Neuronal stem cell (in vitro differentiated cells): ENCODE data around the gene IQCB1.

ENCODE experiments used
- DNase-seq: peaks from one replicate; pipeline ENCODE4 v3.0.0-alpha.2; 2013; ENCODE audit warnings: low spot score
- H2AFZ ChIP-seq: one replicate; pipeline ENCODE4 v1.6.1; 2013; ENCODE audit warnings: mild to moderate bottlenecking, low read length, inconsistent platforms
- H2AK5ac ChIP-seq: 2 replicates; pipeline ENCODE4 v1.6.1; 2013; ENCODE audit warnings: low read depth, mild to moderate bottlenecking, inconsistent platforms, low read length, moderate library complexity, mixed read lengths
- H2BK120ac ChIP-seq: 2 replicates; pipeline ENCODE4 v1.6.1; 2013; ENCODE audit warnings: low read depth, mild to moderate bottlenecking, inconsistent platforms, low read length, moderate library complexity, mixed read lengths
- H2BK12ac ChIP-seq: one replicate; pipeline ENCODE4 v1.6.1; 2013; ENCODE audit warnings: low read length, inconsistent platforms
- H2BK15ac ChIP-seq: 2 replicates; pipeline ENCODE4 v1.6.1; 2013; ENCODE audit warnings: mild to moderate bottlenecking, low read length, inconsistent platforms, mixed read lengths
- H2BK5ac ChIP-seq: one replicate; pipeline ENCODE4 v1.6.1; 2013; ENCODE audit warnings: inconsistent platforms, mild to moderate bottlenecking, low read length, moderate library complexity
- H3K14ac ChIP-seq: one replicate; pipeline ENCODE4 v1.6.1; 2013; ENCODE audit warnings: low read length, inconsistent platforms
- H3K18ac ChIP-seq: 2 replicates; pipeline ENCODE4 v1.6.1; 2013; ENCODE audit warnings: low read length, inconsistent platforms
- H3K23ac ChIP-seq: 2 replicates; pipeline ENCODE4 v1.6.1; 2013; ENCODE audit warnings: low read depth, mild to moderate bottlenecking, mixed read lengths, low read length, inconsistent platforms; ENCODE audit not compliant: poor library complexity
- H3K27ac ChIP-seq: replicated peaks from 3 replicates; pipeline ENCODE4 v1.5.1; 2013; ENCODE audit warnings: low read length, inconsistent platforms
- H3K27me3 ChIP-seq, 3 experiments: 2 replicates each; pipeline ENCODE4 v1.6.1; 2013; ENCODE audit warnings: low read length in 3 of 3, mild to moderate bottlenecking in 2 of 3, inconsistent platforms in 1 of 3, low read depth in 1 of 3, mixed read lengths in 1 of 3, moderate library complexity in 1 of 3; ENCODE audit not compliant: control insufficient read depth in 3 of 3, insufficient read depth in 3 of 3
- H3K36me3 ChIP-seq, 2 donors: replicated peaks in 1 of 2; 2 replicates each; pipeline ENCODE4 v1.6.1; 2013; ENCODE audit warnings: low read length in 2 of 2; ENCODE audit not compliant: control insufficient read depth in 2 of 2, insufficient read depth in 2 of 2
- H3K4ac ChIP-seq: 2 replicates; pipeline ENCODE4 v1.6.1; 2013; ENCODE audit warnings: inconsistent platforms, mild to moderate bottlenecking, low read length, moderate library complexity
- H3K4me1 ChIP-seq, 2 donors: 1 replicate in 1 of 2; 2 replicates in 1 of 2; pipeline ENCODE4 v1.6.1; 2013; ENCODE audit warnings: low read length in 2 of 2, low read depth in 1 of 2; ENCODE audit not compliant: control insufficient read depth in 2 of 2, insufficient read depth in 1 of 2
- H3K4me2 ChIP-seq: one replicate; pipeline ENCODE4 v1.6.1; 2013; ENCODE audit warnings: mild to moderate bottlenecking, low read length, inconsistent platforms; ENCODE audit not compliant: insufficient read depth, poor library complexity, severe bottlenecking
- H3K4me3 ChIP-seq, 2 donors: 2 replicates each; pipeline ENCODE4 v1.5.1; 2013; ENCODE audit warnings: low read length in 2 of 2, mild to moderate bottlenecking in 2 of 2, inconsistent platforms in 1 of 2, moderate library complexity in 1 of 2
- H3K79me1 ChIP-seq: one replicate; pipeline ENCODE4 v1.6.1; 2013; ENCODE audit warnings: low read depth, mild to moderate bottlenecking, inconsistent platforms, low read length, moderate library complexity
- H3K9ac ChIP-seq: one replicate; pipeline ENCODE4 v1.6.1; 2013; ENCODE audit warnings: mild to moderate bottlenecking, low read depth, low read length, inconsistent platforms; ENCODE audit not compliant: poor library complexity
- H3K9me3 ChIP-seq, 2 donors: replicated peaks in 1 of 2; 2 replicates each; pipeline versions ENCODE3 to v1.6.1; 2013; ENCODE audit warnings: low read length in 2 of 2, mild to moderate bottlenecking in 2 of 2, inconsistent platforms in 1 of 2, low read depth in 1 of 2, mixed read lengths in 1 of 2, moderate library complexity in 1 of 2; ENCODE audit not compliant: control insufficient read depth in 2 of 2, insufficient read depth in 1 of 2
- H4K8ac ChIP-seq: one replicate; pipeline ENCODE4 v1.6.1; 2013; ENCODE audit warnings: low read depth, mild to moderate bottlenecking, inconsistent platforms, low read length, moderate library complexity
- H4K91ac ChIP-seq: one replicate; pipeline ENCODE4 v1.6.1; 2013; ENCODE audit warnings: low read length, low read depth, mild to moderate bottlenecking, inconsistent platforms; ENCODE audit not compliant: poor library complexity
- WGBS, 2 donors: extraction: QIAGEN DNeasy Blood & Tissue Kit; methylation state at CpG; one replicate each; pipeline ENCODE4 v1.1.7; 2013; ENCODE audit warnings: missing lambda C conversion rate in 2 of 2, mixed read lengths in 1 of 2; ENCODE audit not compliant: insufficient read length in 2 of 2, insufficient replicate concordance in 1 of 2; ENCODE audit errors: extremely low coverage in 2 of 2; 5-methylcytosine and 5-hydroxymethylcytosine counted together

IQCB1 gene

GRCh38 chr3:121724130-121724529 lies 110.7 kb downstream of the IQCB1 start:
- H3K9ac ChIP-seq = no peak overlapping the region
- H3K4me2 ChIP-seq = no peak overlapping the region
- no peak overlapping the region for H3K18ac ChIP-seq
- no peak overlapping the region for H3K14ac ChIP-seq
- no peaks in the 10 kb centered on the region for H3K27me3 ChIP-seq
- no peak overlapping the region for H3K23ac ChIP-seq
- H3K4me1 ChIP-seq = no peaks in the 10 kb centered on the region
- H3K4me3 ChIP-seq = no peak overlapping the region
- no peak overlapping the region for H3K4ac ChIP-seq
- no peak overlapping the region for H2BK12ac ChIP-seq
- no peak overlapping the region for H2BK15ac ChIP-seq
- H3K79me1 ChIP-seq = no peaks in the 10 kb centered on the region
- WGBS, 2 donors = no CpG with 5 or more reads among the region's 1 CpG
- no peak for DNase-seq
- H4K91ac ChIP-seq = no peak overlapping the region
- no peak overlapping the region for H3K27ac ChIP-seq
- H4K8ac ChIP-seq = no peak overlapping the region
- peaks cover 29 to 99% of the 10 kb centered on the region in 2 donors for H3K36me3 ChIP-seq
- no peak overlapping the region for H2BK5ac ChIP-seq
- no peak overlapping the region for H2AK5ac ChIP-seq
- H2BK120ac ChIP-seq = no peak overlapping the region
- H3K9me3 ChIP-seq = peaks cover 0 to 10% of the 10 kb centered on the region in 2 donors
- H2AFZ ChIP-seq = no peak overlapping the region

GRCh38 chr3:121723485-121723884 lies 111.4 kb downstream of the IQCB1 start:
- WGBS, 2 donors = no CpG with 5 or more reads among the region's 1 CpG
- no peak overlapping the region for H2BK5ac ChIP-seq
- H2BK120ac ChIP-seq = no peak overlapping the region
- no peaks in the 10 kb centered on the region for H3K4me1 ChIP-seq
- H4K8ac ChIP-seq = no peak overlapping the region
- DNase-seq = no peak
- H3K18ac ChIP-seq = no peak overlapping the region
- no peak overlapping the region for H2BK12ac ChIP-seq
- H3K79me1 ChIP-seq = no peaks in the 10 kb centered on the region
- H2BK15ac ChIP-seq = no peak overlapping the region
- no peak overlapping the region for H3K9ac ChIP-seq
- no peak overlapping the region for H3K23ac ChIP-seq
- no peak overlapping the region for H3K4ac ChIP-seq
- no peaks in the 10 kb centered on the region for H3K27me3 ChIP-seq
- no peak overlapping the region for H3K4me2 ChIP-seq
- H4K91ac ChIP-seq = no peak overlapping the region
- no peak overlapping the region for H3K27ac ChIP-seq
- no peak overlapping the region for H2AFZ ChIP-seq
- H3K4me3 ChIP-seq = no peak overlapping the region
- no peak overlapping the region for H2AK5ac ChIP-seq
- peaks cover 28 to 99% of the 10 kb centered on the region in 2 donors for H3K36me3 ChIP-seq
- no peak overlapping the region for H3K14ac ChIP-seq
- H3K9me3 ChIP-seq = peaks cover 0 to 10% of the 10 kb centered on the region in 2 donors

GRCh38 chr3:121722411-121722810 lies 112.4 kb downstream of the IQCB1 start:
- H3K4ac ChIP-seq = no peak overlapping the region
- H3K36me3 ChIP-seq = peaks cover 30 to 99% of the 10 kb centered on the region in 2 donors
- no peak overlapping the region for H3K4me2 ChIP-seq
- H3K23ac ChIP-seq = no peak overlapping the region
- no peak overlapping the region for H3K27ac ChIP-seq
- H2AK5ac ChIP-seq = no peak overlapping the region
- H3K18ac ChIP-seq = no peak overlapping the region
- no peak overlapping the region for H2BK120ac ChIP-seq
- no peaks in the 10 kb centered on the region for H3K4me1 ChIP-seq
- H3K4me3 ChIP-seq = no peak overlapping the region
- H2BK12ac ChIP-seq = no peak overlapping the region
- H2BK5ac ChIP-seq = no peak overlapping the region
- H3K27me3 ChIP-seq = no peaks in the 10 kb centered on the region
- no peak overlapping the region for H3K9ac ChIP-seq
- H2AFZ ChIP-seq = no peak overlapping the region
- WGBS, 2 donors = no CpG with 5 or more reads among the region's 1 CpG
- no peak overlapping the region for H4K91ac ChIP-seq
- no peak overlapping the region for H2BK15ac ChIP-seq
- H3K9me3 ChIP-seq = peaks cover 0 to 10% of the 10 kb centered on the region in 2 donors
- no peak for DNase-seq
- no peak overlapping the region for H4K8ac ChIP-seq
- H3K14ac ChIP-seq = no peak overlapping the region
- H3K79me1 ChIP-seq = no peaks in the 10 kb centered on the region

DNA sequence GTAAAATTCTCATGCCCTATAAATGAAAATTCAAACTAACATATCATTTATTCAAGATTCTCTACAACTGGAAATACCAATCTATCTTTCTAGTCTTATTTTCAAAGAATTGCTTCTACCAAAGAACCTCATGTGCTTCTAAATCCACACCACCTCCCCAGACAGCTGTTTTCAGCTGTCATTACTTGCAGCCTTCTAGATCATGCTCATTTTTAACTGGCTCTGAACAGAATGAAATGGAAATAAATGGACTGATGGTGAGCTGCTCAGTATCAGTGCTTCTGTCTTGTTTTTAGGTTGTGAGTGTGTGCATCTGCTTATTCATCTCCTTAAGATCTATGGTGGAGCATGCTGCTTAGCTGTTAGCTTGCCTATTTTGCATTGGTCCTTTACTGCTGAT lies 114.7 kb downstream of the IQCB1 start:
- no peak overlapping the region for H3K18ac ChIP-seq
- H2BK15ac ChIP-seq = no peak overlapping the region

More for the DNA sequence above, 114.7 kb downstream of the IQCB1 start:
- Histone ChIP-seq H3K4me3 (no peak overlapping the region), H2AK5ac (no peak overlapping the region), H3K4me1 (no peaks in the 10 kb centered on the region), H2AFZ (no peak overlapping the region), H3K79me1 (no peaks in the 10 kb centered on the region), H3K4me2 (no peak overlapping the region), H3K9me3 (peaks cover 0 to 10% of the 10 kb centered on the region in 2 donors), H3K27me3 (no peaks in the 10 kb centered on the region), H2BK5ac (no peak overlapping the region), H2BK12ac (no peak overlapping the region), H3K23ac (no peak overlapping the region), H3K27ac (no peak overlapping the region), H3K14ac (no peak overlapping the region), H3K9ac (no peak overlapping the region), H4K91ac (no peak overlapping the region), H3K4ac (no peak overlapping the region), H4K8ac (no peak overlapping the region), H3K36me3 (peaks cover 31 to 98% of the 10 kb centered on the region in 2 donors), H2BK120ac (no peak overlapping the region)
- no peak for DNase-seq
